GM19193 (cell line): ENCODE measurements around the gene IL10.

Source experiments
- POLR2A ChIP-seq: IDR thresholded peaks from 4 replicates; pipeline ENCODE4 v1.6.1; 2011; ENCODE audit not compliant: insufficient read depth, insufficient read length; ENCODE audit errors: extremely low read depth

IL10 gene

DNA sequence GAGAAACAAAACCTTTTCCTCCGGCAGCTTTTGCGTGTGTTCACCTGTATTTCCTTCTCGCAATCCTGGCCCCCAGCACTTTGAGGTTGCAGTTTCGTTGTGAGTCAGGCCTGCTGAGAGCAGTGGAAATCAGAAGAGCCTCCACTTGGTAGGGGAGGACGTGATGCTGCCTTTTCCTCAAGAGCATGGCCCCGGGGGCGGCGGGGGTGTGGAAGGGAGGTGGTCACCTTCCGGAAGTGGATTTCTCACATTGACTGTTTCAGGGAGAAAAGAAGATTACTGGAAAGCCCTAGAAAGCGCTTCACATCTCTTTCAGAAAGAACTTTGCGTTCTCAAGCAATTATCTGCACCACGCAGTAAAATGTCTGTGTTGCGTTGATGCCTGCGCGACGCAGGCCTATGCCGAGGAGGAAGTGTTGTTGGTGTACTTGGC is 12.2 kb upstream of the IL10 start:
- TF ChIP-seq POLR2A = peak; percentile 33

DNA sequence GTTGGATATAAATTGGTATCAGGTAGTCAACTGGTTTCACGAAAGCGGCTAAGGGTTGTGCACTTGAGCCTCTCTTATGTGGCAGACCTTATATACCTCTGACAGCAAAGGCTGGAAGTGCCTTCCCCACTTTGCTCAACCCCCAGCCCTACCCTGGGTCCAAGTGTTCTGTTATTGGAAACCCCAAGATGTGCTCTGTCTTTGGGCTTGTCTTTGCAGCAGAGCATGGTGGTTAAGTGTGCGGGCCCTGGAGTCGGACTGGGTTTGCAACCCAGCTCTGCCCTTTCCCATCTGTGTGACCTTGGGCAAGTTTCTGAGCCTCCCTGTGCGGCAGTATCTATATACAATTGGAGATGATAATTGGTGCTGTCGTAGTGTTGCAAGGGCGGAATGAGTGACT is 11.2 kb upstream of the IL10 start:
- no peak for TF ChIP-seq POLR2A

DNA sequence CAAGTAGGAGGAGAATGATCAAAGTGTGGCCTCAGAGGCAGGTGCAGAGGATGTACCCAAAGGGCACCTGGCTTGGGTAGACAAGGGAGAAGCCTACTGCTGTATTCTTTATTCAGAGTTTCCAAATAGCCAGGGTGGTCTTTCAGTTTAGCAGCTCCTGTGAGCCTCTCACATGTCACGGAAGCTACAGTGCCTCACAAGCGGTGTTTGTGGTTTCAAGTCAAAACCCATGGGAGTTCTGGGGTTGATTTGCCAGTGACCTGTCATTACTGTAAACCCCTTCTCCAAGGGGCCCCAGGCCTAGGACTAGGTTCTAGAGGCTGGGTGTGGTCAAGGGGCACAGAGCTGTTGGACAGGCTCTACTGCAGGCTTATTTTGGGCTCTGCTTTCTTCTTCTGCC is 10.2 kb upstream of the IL10 start:
- TF ChIP-seq POLR2A = no peak

DNA sequence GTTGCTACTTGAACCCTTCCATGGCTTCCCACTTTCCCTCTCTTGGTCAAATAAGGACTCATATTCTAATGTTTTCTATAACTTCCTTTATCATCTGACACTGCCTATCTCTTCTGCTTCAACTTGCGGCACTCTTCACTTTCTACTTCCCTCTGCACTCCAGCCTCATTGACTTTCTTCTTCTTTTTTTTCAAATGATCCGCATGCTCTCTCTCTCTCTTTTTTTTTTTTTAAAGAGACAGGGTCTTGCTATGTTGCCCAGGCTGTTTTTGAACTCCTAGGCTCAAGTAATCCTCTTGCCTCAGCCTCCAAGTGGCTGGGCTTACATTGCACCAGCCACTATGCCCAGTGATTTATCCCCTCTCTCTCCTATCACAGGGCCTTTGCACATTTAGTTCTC is 7.3 kb upstream of the IL10 start:
- no peak for TF ChIP-seq POLR2A

- no peak for TF ChIP-seq POLR2A
Observed at GRCh38 chr1:206778031-206778430, 5.7 kb upstream of the IL10 start.

DNA sequence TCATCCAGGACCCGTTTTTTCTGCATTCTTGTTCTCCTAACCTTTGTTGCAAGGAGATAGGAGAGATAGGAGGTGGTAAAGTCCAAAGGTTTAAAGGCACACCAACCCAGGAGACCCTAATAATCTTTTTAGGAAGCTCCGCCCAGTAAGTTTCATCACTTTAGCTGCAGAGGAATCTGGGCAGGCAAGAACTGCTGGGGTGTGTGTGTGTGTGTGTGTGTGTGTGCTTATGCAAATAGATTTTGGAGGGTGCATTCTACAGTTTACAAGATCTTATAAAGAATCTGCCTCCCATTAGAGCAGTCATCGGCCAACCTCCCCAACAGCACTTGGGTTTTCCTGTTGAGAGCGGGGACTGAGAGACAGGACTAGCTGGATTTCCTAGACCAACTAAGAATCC is 3.9 kb upstream of the IL10 start:
- TF ChIP-seq POLR2A = no peak

DNA sequence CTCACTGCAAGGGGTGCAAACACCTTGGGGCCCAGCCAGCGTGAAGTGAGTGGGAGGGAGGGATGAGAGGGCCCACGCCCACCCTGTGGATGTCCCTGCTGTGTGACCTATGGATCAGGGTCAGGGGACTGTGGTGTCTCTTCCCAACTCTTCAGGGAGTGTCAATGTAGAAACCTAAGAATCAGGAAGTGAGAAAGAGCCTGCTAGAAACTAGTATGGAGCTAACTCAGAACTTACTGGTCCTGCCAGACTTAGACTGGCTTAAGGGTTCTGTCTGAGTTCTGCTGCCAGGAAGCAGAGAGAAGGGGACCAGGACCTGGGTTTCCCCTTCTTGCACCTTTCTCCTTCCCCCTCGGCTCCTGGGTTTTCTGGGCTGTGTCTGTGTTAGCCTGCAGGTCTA is 1.8 kb upstream of the IL10 start:
- no peak for TF ChIP-seq POLR2A

DNA sequence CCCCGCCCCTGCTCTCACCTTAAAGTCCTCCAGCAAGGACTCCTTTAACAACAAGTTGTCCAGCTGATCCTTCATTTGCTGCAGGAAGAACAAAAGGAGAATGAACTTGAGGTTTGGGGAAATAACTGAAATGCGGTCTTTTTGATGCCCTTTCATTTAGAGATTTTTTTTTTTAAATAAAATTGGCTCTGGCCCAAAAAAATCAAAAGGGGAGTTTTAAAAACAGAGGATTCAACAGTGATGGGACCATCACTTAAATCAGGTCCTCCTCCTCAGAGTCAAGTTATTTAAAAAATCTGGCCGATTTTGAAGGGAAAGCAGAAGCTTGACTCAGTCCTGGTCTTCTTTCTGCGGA is 979 bp downstream of the IL10 start:
- TF ChIP-seq POLR2A = no peak

DNA sequence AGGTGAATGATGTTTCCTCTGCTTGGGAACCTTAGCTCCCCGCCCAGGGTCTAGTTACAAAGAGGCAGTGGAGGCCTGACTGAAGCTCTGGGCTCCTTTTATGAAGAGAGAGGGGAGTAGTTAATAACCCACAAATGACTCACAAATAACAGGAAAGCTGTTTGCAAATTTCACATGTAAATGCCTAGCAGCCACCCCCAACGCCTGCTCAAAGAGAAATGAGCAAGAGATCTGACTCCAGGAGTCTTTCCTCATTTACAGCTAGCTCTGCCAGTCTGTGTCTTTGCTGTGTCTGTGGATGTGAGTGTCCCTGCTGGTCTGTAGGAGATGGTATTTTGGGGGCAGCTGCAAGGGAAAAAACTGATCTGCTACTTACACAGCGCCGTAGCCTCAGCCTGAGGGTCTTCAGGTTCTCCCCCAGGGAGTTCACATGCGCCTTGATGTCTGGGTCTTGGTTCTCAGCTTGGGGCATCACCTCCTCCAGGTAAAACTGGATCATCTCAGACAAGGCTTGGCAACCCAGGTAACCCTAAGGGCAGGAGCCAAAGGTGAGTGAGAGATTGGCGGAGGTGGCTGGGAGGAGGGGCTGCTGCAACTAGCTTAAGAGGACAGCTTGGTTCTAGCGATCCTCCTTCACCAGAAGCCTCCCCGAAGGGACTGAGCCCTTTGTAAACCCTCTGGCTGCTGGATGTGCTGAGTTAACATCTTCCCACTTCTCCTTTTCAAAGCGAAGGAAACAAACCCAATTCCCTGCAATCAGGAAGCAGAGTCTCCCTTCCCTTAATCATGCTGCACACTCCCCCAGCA is 1.6 kb downstream of the IL10 start, which contains the start of gene IL19:
IL19 (plus strand) TSS at position 243 of the 807 bp plus-strand sequence. CDS start 65,890 bp downstream, outside the sequence.
- peak; percentile 69 for TF ChIP-seq POLR2A

DNA sequence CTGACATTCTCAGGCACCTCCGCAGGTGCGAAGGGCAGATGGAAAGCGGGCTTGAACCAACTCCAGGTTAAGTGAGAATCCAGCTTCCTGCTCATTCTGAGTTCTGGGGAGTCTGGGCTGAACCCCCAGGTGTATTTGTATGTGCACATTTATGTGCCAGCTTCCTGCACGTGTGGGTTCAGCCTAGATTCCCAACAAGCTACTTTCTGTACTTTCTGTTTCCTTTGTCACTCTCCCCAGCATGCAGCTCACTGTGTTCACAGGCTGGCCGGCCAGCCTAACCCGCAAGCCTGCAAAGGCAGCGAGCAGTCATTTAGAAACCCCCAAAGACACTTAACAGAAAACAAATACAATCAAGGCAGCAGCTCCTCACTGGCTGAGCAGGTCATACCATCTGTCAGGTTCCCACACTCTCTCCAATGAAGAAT is 3.0 kb downstream of the IL10 start:
- TF ChIP-seq POLR2A = peak; percentile 53

DNA sequence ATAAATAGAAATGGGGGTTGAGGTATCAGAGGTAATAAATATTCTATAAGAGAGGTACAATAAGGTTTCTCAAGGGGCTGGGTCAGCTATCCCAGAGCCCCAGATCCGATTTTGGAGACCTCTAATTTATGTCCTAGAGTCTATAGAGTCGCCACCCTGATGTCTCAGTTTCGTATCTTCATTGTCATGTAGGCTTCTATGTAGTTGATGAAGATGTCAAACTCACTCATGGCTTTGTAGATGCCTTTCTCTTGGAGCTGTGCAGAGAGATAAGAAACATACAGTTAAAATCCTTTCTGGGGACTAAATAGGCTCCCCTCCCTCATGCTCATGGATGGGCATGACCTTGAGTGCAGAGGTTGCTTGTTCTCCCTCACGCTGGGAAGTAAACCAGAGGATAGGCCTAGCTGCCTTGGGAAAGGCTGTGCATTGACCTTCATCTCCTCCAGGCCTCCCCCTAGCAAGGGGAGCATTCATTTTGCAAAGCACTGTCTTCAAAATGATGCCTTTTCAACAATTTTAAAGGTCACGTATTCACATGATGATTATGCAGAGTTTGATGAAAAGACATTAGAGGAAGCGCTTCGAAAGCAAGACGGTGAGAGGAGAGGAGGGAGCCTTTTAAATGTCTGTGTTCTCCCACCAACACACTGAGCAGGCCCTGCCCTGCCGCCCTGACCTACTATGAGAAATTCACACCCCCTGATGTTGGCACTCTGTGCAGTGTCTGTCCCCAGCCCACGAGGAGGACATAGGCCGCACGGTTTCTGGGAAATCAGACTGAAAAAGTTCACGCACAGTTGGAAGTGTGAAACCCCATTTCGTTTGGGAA is 3.6 kb downstream of the IL10 start:
- no peak for TF ChIP-seq POLR2A

DNA sequence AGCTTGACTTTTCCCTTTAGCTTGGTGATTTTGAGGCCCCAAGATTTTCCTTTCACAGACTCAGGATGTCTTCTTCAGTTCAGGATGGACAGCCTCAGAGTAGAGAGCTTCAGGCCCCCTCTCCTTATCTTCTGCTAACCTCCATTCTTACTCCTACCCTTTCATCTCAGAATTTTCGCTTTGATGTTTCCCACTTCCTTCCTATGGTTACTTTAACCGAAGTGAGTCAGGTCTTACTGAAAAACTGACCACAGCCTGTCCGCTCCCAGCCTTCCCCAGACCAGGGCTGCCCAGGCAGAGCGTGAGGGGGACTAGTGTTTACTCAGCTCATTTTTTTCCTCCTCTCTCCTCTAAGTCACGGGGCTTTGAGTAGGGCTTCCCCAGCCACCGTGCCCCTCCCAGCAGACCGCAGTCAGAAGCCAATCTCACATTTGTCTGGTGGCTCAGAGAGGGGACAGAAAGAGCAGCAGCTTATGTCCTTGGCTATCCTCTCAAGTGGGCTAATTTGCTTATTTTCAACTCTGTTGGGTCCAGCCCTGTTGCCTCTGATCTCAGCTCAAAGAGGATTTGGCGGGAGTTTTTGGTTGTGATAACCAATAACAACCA is 5.9 kb downstream of the IL10 start:
- TF ChIP-seq POLR2A = no peak

DNA sequence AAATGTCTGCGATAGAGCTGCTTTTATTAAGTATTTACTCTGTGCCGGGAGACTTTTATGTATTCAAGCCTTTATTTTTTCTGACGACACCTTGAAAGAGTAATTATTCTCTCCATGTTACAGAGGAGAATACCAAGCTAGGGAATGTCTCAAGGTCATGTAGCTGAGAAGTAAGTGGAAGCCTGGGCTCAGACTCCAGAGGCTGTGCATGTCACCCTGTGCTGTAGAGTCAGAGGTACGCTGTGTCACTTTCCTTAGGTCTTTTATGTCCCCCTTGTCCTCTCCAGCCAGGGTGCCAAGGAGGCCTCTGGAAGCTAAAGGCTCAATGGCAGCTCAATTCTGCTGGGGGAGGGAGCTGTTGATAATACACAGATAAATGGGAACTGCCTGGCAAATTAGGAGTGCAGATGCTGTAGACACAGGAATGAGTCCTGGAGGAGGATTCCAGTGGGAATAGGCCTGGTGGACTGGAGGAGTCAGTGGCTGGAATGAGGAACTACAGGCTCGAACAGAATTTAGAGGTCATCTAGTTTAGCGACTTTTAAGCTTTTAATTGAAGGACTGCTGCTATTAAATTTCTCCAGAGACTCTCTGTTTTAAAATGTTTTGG is 11.0 kb downstream of the IL10 start:
- TF ChIP-seq POLR2A = no peak

DNA sequence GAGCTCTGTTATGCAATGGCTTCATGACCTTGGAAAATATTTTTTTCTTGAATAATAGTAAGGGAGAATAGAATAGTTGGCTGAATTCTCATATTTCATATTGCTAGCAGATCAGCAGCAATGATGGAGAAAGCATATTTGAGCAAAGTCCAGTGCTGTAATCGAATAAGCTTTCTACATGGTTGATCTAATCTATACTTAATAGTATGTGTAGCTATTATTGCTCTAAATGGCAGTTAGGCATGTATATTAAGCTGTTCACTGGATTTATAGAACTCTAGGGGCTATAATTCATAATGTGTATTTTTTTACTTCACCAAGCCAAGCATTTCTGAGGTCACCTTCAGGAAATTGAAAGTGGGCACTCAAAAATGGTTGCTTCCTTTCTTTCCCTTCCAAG is 11.7 kb downstream of the IL10 start:
- TF ChIP-seq POLR2A = no peak
